Measurements from ENCODE around the gene SCYL2. TPM values are rescaled to one million over a fixed set of nuclear protein-coding genes. Genes with fewer than 3 reads are reported as not detected.

The SCYL2 gene
- total and polyA plus RNA-seq, 10 of the 15 experiments (the other 5 are each of a cell fraction or from before 2014, with no cell fraction given), result 5.4 to 34.3 (median 26.9) TPM

GRCh38 chr12:100229036-100229635, 37.8 kb upstream of the SCYL2 start:
- POLR2A ChIA-PET, result interaction anchor here (0.6 to 0.9 kb wide), 3 partner anchors 68 to 349 kb away, joined by 3 to 8 read pairs (median 4); no protein-coding TSS in a partner anchor

More at GRCh38 chr12:100229036-100229635, 37.8 kb upstream of the SCYL2 start:
- intact Hi-C loops (cut with micrococcal nuclease; ENCODE audit: unreplicated experiment), result no loop called here
- ATAC-seq, result peak; percentile 57
- H3K79me2 ChIP-seq (ENCODE audit: control insufficient read depth, insufficient read depth, low read length), result no peaks in the 10 kb centered on the region
- no peak overlapping the region for H3K4me3 ChIP-seq
- ChIA-PET SMC1A (ENCODE audit: uncharacterized antibody, unreplicated experiment) (interaction anchor here (0.7 to 1.5 kb wide), 5 partner anchors 47 to 175 kb away, joined by 3 to 5 read pairs (median 3); no protein-coding TSS in a partner anchor), RAD21 (ENCODE audit: unreplicated experiment) (interaction anchor here (0.6 to 1.6 kb wide), 5 partner anchors 91 to 1890 kb away, joined by 3 to 6 read pairs (median 3); no protein-coding TSS in a partner anchor), CTCF (interaction anchor here (0.6 to 3.7 kb wide), 5 partner anchors 44 to 326 kb away, joined by 3 to 17 read pairs (median 8); no protein-coding TSS in a partner anchor)
- no peaks in the 10 kb centered on the region for H3K4me1 ChIP-seq (ENCODE audit: control insufficient read depth, insufficient read depth, low read length)
- no peaks in the 10 kb centered on the region for H3K36me3 ChIP-seq (ENCODE audit: control insufficient read depth in 2 of 2, insufficient read depth in 2 of 2, low read length in 1 of 2)
- peak; percentile 1 for DNase-seq (ENCODE audit: low read depth, low spot score)
- no peaks in the 10 kb centered on the region for H4K20me1 ChIP-seq (ENCODE audit: control insufficient read depth, insufficient read depth)
- BruUV-seq (replicated peaks), result no TSS peak
- H2AFZ ChIP-seq (ENCODE audit: control insufficient read depth, low read depth, low read length), result no peak overlapping the region
- 96% methylated on average over 5 of the region's 5 CpGs for WGBS (ENCODE audit: insufficient coverage, insufficient replicate concordance, low lambda C conversion rate, missing lambda C conversion rate)
- H3K4me2 ChIP-seq (ENCODE audit: control insufficient read depth, insufficient read depth), result no peak overlapping the region
- no peak overlapping the region for H3K9ac ChIP-seq (ENCODE audit: control insufficient read depth, insufficient read depth, low read length)
- H3K9me3 ChIP-seq (replicated peaks; ENCODE audit: control insufficient read depth, insufficient read depth, low read length), result no peaks in the 10 kb centered on the region
- TF ChIP-seq, protein P1, sequence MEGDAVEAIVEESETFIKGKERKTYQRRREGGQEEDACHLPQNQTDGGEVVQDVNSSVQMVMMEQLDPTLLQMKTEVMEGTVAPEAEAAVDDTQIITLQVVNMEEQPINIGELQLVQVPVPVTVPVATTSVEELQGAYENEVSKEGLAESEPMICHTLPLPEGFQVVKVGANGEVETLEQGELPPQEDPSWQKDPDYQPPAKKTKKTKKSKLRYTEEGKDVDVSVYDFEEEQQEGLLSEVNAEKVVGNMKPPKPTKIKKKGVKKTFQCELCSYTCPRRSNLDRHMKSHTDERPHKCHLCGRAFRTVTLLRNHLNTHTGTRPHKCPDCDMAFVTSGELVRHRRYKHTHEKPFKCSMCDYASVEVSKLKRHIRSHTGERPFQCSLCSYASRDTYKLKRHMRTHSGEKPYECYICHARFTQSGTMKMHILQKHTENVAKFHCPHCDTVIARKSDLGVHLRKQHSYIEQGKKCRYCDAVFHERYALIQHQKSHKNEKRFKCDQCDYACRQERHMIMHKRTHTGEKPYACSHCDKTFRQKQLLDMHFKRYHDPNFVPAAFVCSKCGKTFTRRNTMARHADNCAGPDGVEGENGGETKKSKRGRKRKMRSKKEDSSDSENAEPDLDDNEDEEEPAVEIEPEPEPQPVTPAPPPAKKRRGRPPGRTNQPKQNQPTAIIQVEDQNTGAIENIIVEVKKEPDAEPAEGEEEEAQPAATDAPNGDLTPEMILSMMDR (IDR thresholded peaks at IDR 0.05 in 2 of 3, conservative IDR thresholded peaks at IDR 0.05 in 1 of 3; ENCODE audit: control insufficient read depth in 2 of 3, extremely low read depth in 1 of 3, insufficient read depth in 1 of 3, low read depth in 3 of 3, low read length in 3 of 3), result peak in 2 of 3 experiments; percentile 19 to 20; a peak in 2 of 6 replicates
- peak; percentile 23; the same call in 1 of the 2 replicates for TF ChIP-seq RAD21 (IDR thresholded peaks at IDR 0.05; ENCODE audit: insufficient read depth, low read depth, low read length)
- no peak for TF ChIP-seq CREB1 (IDR thresholded peaks at IDR 0.05; ENCODE audit: low read depth)
- H3K27ac ChIP-seq (ENCODE audit: control insufficient read depth, insufficient read depth), result no peak overlapping the region
- no peak for FAIRE-seq
- in situ Hi-C loops (cut with MboI), result loop anchor here (5.0 kb wide), 1 partner anchor 318 kb away; no protein-coding TSS in a partner anchor
- H3K27me3 ChIP-seq (replicated peaks in 1 of 2; ENCODE audit: control insufficient read depth in 2 of 2, insufficient read depth in 2 of 2, low read length in 1 of 2), result no peaks in the 10 kb centered on the region

Data from GM12878 (cell line).